NCI-H345 treated with DMSO at 0.1 percent for 48 hours (cell line): Measurements from ENCODE around the gene RNF150.

Source experiments
- DNase-seq: peaks from one replicate; lab custom pipeline; 2025; ENCODE audit not compliant: unreplicated experiment; lab: John Stamatoyannopoulos, UW

RNF150 gene

GRCh38 chr4:141028024-141028529, 105.2 kb downstream of the RNF150 start:
- DNase-seq = peak; percentile 9

GRCh38 chr4:141027421-141027820, 105.8 kb downstream of the RNF150 start:
- peak; percentile 12 for DNase-seq

- DNase-seq = no peak
Measured at GRCh38 chr4:141026900-141027299, 106.4 kb downstream of the RNF150 start.

- no peak for DNase-seq
Measured at GRCh38 chr4:141023051-141023450, 110.2 kb downstream of the RNF150 start.

GRCh38 chr4:141022111-141022695, 111.1 kb downstream of the RNF150 start:
- DNase-seq = no peak

GRCh38 chr4:141021397-141022110, 111.7 kb downstream of the RNF150 start:
- no peak for DNase-seq

GRCh38 chr4:141020801-141021261, 112.4 kb downstream of the RNF150 start:
- DNase-seq = no peak

GRCh38 chr4:141019768-141020167, 113.5 kb downstream of the RNF150 start:
- no peak for DNase-seq

GRCh38 chr4:141016117-141016798, 117.0 kb downstream of the RNF150 start:
- DNase-seq = no peak

- DNase-seq = no peak
Measured at GRCh38 chr4:141013899-141014298, 119.4 kb downstream of the RNF150 start.

- no peak for DNase-seq
Measured at GRCh38 chr4:141011901-141012315, 121.4 kb downstream of the RNF150 start.

- peak; percentile 72 for DNase-seq
Measured at GRCh38 chr4:141009931-141010330, 123.3 kb downstream of the RNF150 start.

- DNase-seq = no peak
Measured at GRCh38 chr4:141009129-141009528, 124.1 kb downstream of the RNF150 start.

- no peak for DNase-seq
Measured at GRCh38 chr4:141006242-141006802, 126.9 kb downstream of the RNF150 start.

GRCh38 chr4:141004823-141005222, 128.4 kb downstream of the RNF150 start:
- no peak for DNase-seq

GRCh38 chr4:141003193-141003592, 130.1 kb downstream of the RNF150 start:
- DNase-seq = no peak

GRCh38 chr4:141002323-141002805, 130.9 kb downstream of the RNF150 start:
- no peak for DNase-seq

- no peak for DNase-seq
Measured at GRCh38 chr4:140996766-140997165, 136.5 kb downstream of the RNF150 start.

GRCh38 chr4:140995058-140995457, 138.2 kb downstream of the RNF150 start:
- DNase-seq = no peak

- no peak for DNase-seq
Measured at GRCh38 chr4:140994015-140994414, 139.3 kb downstream of the RNF150 start.

GRCh38 chr4:140993370-140993769, 139.9 kb downstream of the RNF150 start:
- no peak for DNase-seq
